Esophagus muscularis mucosa (tissue), 4 donors: ENCODE measurements around the gene ID2. TPM values are rescaled to one million over a fixed set of nuclear protein-coding genes. Genes with fewer than 3 reads are reported as not detected.

Source experiments
- DNase-seq: peaks from one replicate; pipeline ENCODE4 v3.0.0-alpha.2; 2017; ENCODE audit errors: extremely low spot score
- H3K27ac ChIP-seq, 4 donors: fragments of 200-600 bp; sonication (generic); replicated peaks in 1 of 4; 1 replicate in 3 of 4; 2 replicates in 1 of 4; pipeline ENCODE4 v1.5.1; 2016 to 2019; ENCODE audit warnings: mild to moderate bottlenecking in 1 of 4
- H3K27me3 ChIP-seq, 4 donors: fragments of 200-600 bp; sonication (generic); one replicate each; pipeline versions ENCODE4 v1.5.1 to v1.6.0; 2016 to 2019
- H3K36me3 ChIP-seq, 4 donors: fragments of 200-600 bp; sonication (generic); one replicate each; pipeline ENCODE4 v1.5.1; 2016 to 2019
- H3K4me1 ChIP-seq, 4 donors: fragments of 200-600 bp; sonication (generic); one replicate each; pipeline ENCODE4 v1.5.1; 2016 to 2019
- H3K4me3 ChIP-seq, 4 donors: fragments of 200-600 bp; sonication (generic); 1 replicate in 2 of 4; 2 replicates in 2 of 4; pipeline ENCODE4 v1.5.1; 2016 to 2019; ENCODE audit warnings: mild to moderate bottlenecking in 4 of 4, moderate library complexity in 1 of 4
- H3K9me3 ChIP-seq, 4 donors: fragments of 200-600 bp; sonication (generic); 1 replicate in 3 of 4; 2 replicates in 1 of 4; pipeline ENCODE4 v1.5.1; 2016 to 2019
- EP300 ChIP-seq: sonication (generic); formaldehyde crosslinking; IDR thresholded peaks from one replicate; pipeline ENCODE4 v1.6.1; 2017; ENCODE audit warnings: antibody characterized with exemption
- POLR2A ChIP-seq: fragments of 450-650 bp; IDR thresholded peaks from one replicate; pipeline ENCODE4 v1.6.1; 2017; ENCODE audit warnings: antibody characterized with exemption, moderate library complexity, mild to moderate bottlenecking, low read depth
- POLR2AphosphoS5 ChIP-seq, 2 donors: sonication (generic); formaldehyde crosslinking; IDR thresholded peaks; one replicate each; pipeline ENCODE4 v1.6.1; 2017; ENCODE audit warnings: antibody characterized with exemption in 2 of 2
- WGBS: methylation state at CpG from one replicate; pipeline ENCODE4 v1.1.5; 2018; 5-methylcytosine and 5-hydroxymethylcytosine counted together
- intact Hi-C: fragments of 100-400 bp; cut with DNase I; formaldehyde crosslinking; loops from one replicate; pipeline ENCODE4 v1.15.1; 2023
- total RNA-seq, 4 donors: library from RNA; depleted of rRNA; stranded (reverse); fragments of >200 nt; gene quantifications; one replicate each; pipeline versions ENCODE4 v1.1.0 to v1.2.1, GENCODE V29; 2016
- TF ChIP-seq, protein P1 (sequence below), 3 experiments: fragments of 200-600 bp in 2 of 3; fragments of 450-650 bp in 1 of 3; sonication (generic) in 2 of 3; IDR thresholded peaks; one replicate each; pipeline ENCODE4 v1.5.1; 2017 to 2019; ENCODE audit warnings: antibody characterized with exemption in 3 of 3, mild to moderate bottlenecking in 2 of 3, moderate library complexity in 1 of 3

ID2 gene
- total RNA-seq, 4 donors from 2014 or later, result 149 to 254 (median 187) TPM

DNA sequence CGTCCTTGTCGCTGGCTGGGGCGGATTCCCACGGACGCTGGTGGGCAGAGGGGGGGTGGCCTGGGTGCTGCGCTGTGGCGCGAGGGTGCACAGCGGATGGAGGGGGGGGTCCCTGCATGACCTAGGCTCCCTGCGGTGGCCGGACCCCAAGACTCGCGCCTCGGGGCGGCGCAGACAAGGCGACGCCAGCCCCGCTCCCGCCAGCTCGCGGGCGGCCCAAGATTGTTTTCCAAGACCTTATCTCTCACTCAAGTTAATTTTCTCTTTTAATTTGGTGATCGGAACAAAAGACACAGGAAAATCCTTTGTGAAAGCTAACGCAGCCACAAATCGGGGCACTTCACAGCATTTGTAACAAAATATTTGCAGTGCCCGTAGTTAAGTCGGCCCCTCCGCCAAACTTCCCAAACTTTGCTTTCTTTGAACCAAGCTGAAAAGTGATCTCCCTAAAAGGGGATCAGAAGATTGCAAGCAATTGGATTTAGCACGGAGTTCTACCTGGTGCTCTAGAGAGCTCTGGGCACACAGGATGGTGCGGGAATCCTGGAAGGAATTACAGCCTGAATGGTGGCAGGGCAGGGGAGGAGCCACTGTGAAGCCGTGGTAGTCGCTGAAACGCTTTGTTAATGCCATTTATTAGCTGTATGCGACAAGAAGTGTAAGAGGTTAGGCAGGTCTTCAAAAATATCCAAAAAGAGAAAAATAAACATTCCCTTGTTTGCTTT, 4.8 kb upstream of the ID2 start:
- 2% methylated on average over 30 of the region's 35 CpGs for WGBS
- peaks cover 0 to 15% (median 5%) of the 10 kb centered on the region in 4 donors for H3K9me3 ChIP-seq
- intact Hi-C loops, result no loop called here

DNA sequence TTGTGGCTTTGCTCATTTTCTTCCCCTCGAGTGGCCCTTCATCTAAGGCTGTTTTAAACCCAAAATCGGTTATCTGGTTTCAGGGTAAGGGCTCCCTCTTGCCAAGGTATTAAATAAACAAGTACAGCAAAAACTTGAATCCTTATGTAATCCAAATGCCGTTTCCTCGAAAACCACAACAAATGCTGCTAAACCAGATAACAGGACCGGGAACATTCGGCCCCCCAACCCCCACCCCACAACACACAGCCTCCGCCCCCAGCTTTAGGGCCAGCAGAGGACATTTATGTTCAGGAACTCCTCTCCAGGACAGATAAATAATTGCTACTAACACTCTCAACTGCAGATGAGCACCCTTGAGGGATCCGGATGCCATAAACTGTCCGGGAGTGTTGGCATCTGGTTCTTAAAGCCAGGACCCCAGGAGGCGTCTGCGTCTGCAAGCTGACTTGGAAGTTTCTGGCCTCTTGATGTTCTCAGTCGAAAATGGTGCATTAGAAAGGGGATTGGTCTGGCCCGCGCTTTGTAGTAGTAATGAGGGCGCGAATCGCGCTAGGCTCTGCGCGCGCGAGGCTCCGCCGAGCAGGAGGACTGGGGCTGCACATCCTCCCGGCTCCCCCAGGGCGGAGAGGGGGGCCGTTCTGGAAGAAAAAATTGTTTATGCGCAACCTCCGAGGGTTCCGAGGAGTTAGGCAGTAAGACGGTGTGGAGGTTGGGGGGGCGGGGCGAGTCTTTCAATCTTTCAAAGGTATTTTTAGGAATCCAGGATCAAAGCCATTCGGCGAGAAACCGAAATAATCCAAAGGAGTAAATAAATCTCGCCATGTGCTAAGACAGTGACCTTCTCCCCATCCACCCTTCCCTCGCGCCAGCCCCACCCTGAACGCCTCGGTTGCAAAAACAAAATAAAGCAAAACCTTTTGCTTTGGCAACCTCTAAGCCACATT, 3.9 kb upstream of the ID2 start:
- Histone ChIP-seq H3K36me3 (no peaks in the 10 kb centered on the region), H3K27ac (peak overlapping the region; percentile 98 to 99 (median 98)), H3K27me3 (no peaks in the 10 kb centered on the region), H3K4me1 (peaks cover 38 to 59% (median 52%) of the 10 kb centered on the region in 4 donors), H3K4me3 (peak overlapping the region; percentile 72 to 86 (median 73)), H3K9me3 (peaks cover 0 to 15% (median 5%) of the 10 kb centered on the region in 4 donors)
- TF ChIP-seq POLR2AphosphoS5 (IDR thresholded peaks at IDR 0.05), result peak in 1 of 2 donors; percentile 37
- TF ChIP-seq EP300, result no peak
- TF ChIP-seq, protein P1, sequence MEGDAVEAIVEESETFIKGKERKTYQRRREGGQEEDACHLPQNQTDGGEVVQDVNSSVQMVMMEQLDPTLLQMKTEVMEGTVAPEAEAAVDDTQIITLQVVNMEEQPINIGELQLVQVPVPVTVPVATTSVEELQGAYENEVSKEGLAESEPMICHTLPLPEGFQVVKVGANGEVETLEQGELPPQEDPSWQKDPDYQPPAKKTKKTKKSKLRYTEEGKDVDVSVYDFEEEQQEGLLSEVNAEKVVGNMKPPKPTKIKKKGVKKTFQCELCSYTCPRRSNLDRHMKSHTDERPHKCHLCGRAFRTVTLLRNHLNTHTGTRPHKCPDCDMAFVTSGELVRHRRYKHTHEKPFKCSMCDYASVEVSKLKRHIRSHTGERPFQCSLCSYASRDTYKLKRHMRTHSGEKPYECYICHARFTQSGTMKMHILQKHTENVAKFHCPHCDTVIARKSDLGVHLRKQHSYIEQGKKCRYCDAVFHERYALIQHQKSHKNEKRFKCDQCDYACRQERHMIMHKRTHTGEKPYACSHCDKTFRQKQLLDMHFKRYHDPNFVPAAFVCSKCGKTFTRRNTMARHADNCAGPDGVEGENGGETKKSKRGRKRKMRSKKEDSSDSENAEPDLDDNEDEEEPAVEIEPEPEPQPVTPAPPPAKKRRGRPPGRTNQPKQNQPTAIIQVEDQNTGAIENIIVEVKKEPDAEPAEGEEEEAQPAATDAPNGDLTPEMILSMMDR (IDR thresholded peaks at IDR 0.05), result no peak
- TF ChIP-seq POLR2A, result no peak
- intact Hi-C loops, result no loop called here
- DNase-seq, result no peak
- under 1% methylated on average over 32 of the region's 41 CpGs for WGBS

More for the DNA sequence above, 4.8 kb upstream of the ID2 start:
- DNase-seq, result no peak
- no peaks in the 10 kb centered on the region for H3K27me3 ChIP-seq
- TF ChIP-seq POLR2A, result no peak
- TF ChIP-seq, protein P1 (IDR thresholded peaks at IDR 0.05), result no peak
- TF ChIP-seq POLR2AphosphoS5 (IDR thresholded peaks at IDR 0.05), result no peak
- TF ChIP-seq EP300, result no peak
- peak overlapping the region; percentile 98 to 99 (median 98) for H3K27ac ChIP-seq
- H3K36me3 ChIP-seq, result no peaks in the 10 kb centered on the region
- H3K4me1 ChIP-seq, result peaks cover 38 to 59% (median 52%) of the 10 kb centered on the region in 4 donors
- H3K4me3 ChIP-seq, result peak overlapping the region; percentile 72 to 86 (median 73)

DNA sequence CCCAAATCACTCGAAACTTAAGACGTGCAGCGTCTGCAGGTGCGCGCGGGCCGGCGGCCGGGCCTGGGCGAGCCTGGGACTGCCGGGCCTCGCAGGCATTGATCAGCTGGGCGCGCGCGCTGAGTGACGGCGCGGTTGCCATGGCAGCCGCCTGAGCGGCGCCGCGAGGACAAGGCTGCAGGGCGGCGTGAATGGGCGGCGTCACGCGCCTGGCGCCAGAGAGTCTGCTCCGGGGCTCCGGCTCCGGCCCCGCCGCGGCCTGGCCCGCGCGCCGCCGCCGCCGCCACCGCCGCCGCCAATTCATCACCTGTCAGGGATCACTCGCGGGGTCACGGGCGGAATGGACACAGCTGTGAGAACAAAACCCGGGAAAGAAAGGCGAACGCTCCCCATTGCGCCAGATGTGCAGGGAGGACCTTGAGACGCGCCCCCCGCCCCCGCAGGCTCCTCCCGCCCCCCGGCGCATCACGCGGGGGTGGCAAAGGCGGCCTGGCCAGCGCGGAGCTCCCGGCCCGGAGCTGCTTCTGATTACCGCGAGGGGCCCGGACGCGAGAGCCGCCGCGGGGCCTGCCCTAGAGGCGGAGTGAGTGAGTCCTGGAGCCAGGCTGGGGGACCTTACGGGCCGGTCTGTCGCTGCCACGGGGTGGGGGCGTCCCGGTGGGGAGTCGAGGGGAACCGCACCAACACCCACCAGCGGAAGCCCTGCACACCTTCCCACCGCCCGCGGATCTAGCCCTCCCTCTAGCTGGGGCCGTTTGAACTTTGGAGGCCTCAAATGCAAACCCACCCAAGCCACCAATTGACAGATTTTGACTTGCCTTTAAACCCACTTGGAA, 2.9 kb upstream of the ID2 start:
- peak; percentile 40 for TF ChIP-seq POLR2A
- TF ChIP-seq, protein P1 (IDR thresholded peaks at IDR 0.05), result peak in 2 of 3 experiments; percentile 6 to 11
- peak in 1 of 2 donors; percentile 81 for TF ChIP-seq POLR2AphosphoS5 (IDR thresholded peaks at IDR 0.05)
- TF ChIP-seq EP300, result no peak
- Histone ChIP-seq H3K4me3 (peak overlapping the region; percentile 72 to 86 (median 73)), H3K4me1 (peaks cover 38 to 59% (median 53%) of the 10 kb centered on the region in 4 donors), H3K36me3 (no peaks in the 10 kb centered on the region), H3K9me3 (peaks cover 0 to 10% (median 5%) of the 10 kb centered on the region in 4 donors), H3K27ac (peak overlapping the region; percentile 98 to 99 (median 98)), H3K27me3 (no peaks in the 10 kb centered on the region)
- under 1% methylated on average over 38 of the region's 91 CpGs for WGBS
- intact Hi-C loops, result no loop called here
- peak; percentile 96 for DNase-seq

DNA sequence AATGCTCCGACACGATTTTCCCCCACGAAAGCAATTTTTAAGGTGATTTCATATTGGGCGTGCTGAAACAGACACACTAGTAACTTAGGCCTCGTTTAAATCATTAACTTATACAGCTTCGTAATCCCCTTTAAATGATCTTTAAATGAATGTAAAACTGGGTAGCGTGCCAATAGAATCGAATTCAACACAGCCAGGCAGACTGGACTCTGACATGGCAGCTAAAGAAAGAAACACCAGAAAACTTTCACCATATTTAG, 2.4 kb upstream of the ID2 start:
- Histone ChIP-seq H3K27me3 (no peaks in the 10 kb centered on the region), H3K4me1 (peaks cover 38 to 62% (median 57%) of the 10 kb centered on the region in 4 donors), H3K4me3 (peak overlapping the region; percentile 72 to 86 (median 73)), H3K27ac (peak overlapping the region; percentile 98 to 99 (median 98)), H3K9me3 (peaks cover 0 to 4% (median 2%) of the 10 kb centered on the region in 4 donors), H3K36me3 (no peaks in the 10 kb centered on the region)
- no peak for DNase-seq
- intact Hi-C loops, result no loop called here
- TF ChIP-seq, protein P1 (IDR thresholded peaks at IDR 0.05), result no peak
- TF ChIP-seq POLR2A, result no peak
- TF ChIP-seq POLR2AphosphoS5 (IDR thresholded peaks at IDR 0.05), result no peak
- no peak for TF ChIP-seq EP300
- 17% methylated on average over 8 of the region's 8 CpGs for whole genome bisulfite sequencing
